CD4-positive, alpha-beta T cell treated with Interferon gamma for 1 hour (primary cell): Measurements from ENCODE around the gene HSPB3.
"Not testable (repeated sequence)": the region's sequence is repeated elsewhere in the genome, so short reads cannot be mapped to it uniquely, and the experiment has no call there.

ENCODE experiments used
- DNase-seq: peaks from one replicate; pipeline ENCODE4 v3.0.0-alpha.2; 2020

HSPB3 gene

GRCh38 chr5:54455413-54456157, at the start of gene HSPB3:
Gene HSPB3, plus strand, starts transcription at chr5:54455699. Its CDS starts 91 bp downstream, at chr5:54455790.
- no peak for DNase-seq

DNA sequence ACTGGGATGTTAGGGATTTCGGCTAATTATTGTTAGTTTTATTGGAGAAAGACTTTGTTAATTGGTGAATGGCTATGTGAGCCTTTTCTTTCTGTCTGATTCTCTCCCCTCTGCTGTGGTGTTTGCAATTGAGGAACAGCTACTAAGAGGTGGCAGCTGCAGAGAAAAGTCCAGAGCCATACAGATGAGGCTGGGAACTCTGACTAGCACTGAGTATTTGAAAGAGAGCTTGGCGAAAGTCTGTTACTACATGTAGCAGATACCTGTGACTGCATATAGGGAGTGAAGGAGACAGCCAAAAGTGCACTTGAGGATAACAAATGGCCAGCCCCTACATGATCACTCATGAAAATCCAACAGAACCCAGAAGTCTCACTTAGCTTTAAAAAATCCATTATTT, 44.3 kb upstream of the HSPB3 start:
- DNase-seq: no peak

DNA sequence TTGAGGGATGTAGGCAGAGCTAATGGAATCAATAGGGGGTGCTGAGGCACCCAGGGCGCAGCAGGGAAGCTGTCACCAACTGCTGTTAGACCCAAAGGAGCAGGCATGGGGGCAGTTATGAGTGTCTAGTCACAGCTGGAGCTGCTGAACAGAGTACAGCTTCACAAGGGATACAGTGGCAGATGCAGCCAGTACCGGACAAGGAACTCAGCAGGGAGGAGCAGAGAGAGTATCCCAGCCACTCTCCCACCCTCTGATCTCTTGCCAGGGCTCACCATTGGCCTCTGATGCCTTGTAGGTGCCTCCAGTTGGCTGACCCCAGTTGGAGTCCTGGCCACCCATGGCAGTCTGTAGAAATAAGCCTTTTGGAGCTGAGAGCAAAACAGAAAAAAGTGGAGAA, 42.6 kb upstream of the HSPB3 start:
- no peak for DNase-seq

GRCh38 chr5:54415147-54415546, 40.4 kb upstream of the HSPB3 start:
- DNase-seq: no peak

DNA sequence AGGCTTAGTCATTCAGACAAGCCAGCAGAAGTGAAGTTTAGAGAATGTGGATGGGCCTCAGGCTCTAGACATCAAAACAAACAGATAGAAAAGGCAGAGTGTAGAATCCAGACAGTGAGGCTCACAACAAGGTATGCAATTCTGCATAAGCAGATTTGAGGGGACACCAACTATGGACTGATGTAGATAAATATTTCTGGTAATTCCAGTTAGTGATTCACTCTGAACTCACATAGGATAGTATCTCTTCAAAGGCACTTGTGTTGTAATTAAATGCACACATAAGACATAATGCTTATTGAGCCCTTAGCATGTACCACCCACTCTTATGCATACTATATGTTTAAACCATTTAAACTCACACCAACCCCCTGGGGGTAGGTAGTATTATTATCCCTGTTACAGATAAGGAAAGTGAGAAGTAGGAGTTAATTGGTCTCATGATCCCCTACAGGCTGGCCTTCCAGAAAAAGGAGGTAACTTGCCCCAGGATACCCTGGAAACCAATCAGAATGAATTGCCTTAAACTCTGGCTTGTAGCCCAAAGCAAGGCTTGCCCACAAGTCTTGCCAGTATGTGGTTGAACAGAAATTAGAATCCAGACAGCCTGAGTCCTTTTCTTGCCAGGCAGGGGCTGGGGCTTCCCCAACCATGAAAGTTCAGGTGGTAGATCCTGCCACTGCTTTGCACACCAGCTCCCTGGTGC, 39.5 kb upstream of the HSPB3 start:
- DNase-seq: no peak

- DNase-seq: not testable (repeated sequence)
Measured at GRCh38 chr5:54419573-54420423, 35.7 kb upstream of the HSPB3 start.

GRCh38 chr5:54420511-54420910, 35.0 kb upstream of the HSPB3 start:
- not testable (repeated sequence) for DNase-seq

DNA sequence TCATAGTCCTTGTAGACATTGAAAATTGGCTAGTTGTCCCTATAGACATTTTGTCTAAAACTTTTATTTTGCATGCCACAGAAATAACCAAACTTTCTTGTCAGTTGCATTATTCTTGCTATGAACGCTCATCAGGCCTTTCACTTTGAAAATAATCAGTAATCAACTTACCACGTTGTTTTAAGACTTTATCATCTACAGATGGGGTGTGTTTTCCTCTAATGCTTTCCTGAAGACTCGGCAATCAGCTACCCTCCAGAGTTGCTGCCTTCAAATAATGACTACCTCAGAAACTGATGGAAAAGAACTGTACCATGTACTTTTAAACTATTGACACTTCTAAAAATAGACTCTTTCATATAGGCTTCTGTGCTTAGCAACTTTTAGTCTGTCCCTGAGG, 33.5 kb upstream of the HSPB3 start:
- DNase-seq: no peak

DNA sequence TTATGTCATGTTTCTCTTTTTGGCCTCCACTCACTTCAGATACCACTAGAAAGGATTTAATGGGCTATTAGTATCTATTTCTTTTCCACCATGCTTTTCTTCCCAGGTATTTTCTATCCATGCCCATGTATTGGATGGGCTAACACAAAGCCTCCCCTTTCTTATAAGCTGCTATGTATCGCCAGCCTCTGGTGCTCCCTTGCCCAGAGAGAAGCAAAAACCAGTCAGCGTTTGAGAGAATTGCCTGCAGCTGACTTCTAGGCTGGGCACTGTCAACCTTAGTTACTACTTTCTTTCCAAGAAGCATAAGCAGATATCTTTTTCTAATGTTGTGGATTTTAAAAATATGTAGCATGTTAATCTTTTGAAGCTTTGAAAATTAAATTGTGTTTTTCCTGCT, 30.2 kb upstream of the HSPB3 start:
- no peak for DNase-seq

DNA sequence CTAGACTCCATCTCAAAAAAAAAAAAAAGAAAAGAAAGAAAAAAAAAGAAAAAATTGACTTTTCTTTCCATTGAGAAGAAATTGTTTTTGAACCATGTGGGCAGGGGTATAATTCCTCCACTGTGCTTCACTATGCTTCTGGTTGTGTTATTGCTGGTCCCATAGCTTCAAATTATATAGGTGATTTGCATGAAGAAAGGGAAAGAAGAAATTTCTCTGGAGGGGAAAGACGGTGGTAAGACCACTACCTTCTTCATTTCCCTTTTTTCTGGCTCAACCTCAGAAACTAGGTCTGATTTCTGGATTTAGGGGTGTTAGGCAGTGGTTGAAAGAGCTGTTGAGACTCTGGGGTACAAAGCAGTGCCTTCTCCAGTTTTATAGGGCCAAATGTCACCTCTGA, 29.3 kb upstream of the HSPB3 start:
- no peak for DNase-seq

DNA sequence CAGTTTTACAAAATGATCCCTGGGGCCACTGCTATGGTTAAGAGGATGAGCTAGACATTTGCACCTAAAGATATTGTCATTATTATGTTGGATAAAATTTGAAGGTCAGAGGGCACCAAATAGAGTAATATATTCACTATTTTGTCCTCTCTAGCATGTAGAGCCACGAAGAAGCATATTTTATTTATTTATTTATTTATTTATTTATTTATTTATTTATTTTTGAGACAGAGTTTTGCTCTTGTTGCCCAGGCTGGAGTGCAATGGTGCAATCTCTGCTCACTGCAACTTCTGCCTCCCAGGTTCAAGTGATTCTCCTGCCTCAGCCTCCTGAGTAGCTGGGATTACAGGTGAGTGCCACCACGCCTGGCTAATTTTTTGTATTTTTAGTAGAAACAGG, 20.8 kb upstream of the HSPB3 start:
- not testable (repeated sequence) for DNase-seq

DNA sequence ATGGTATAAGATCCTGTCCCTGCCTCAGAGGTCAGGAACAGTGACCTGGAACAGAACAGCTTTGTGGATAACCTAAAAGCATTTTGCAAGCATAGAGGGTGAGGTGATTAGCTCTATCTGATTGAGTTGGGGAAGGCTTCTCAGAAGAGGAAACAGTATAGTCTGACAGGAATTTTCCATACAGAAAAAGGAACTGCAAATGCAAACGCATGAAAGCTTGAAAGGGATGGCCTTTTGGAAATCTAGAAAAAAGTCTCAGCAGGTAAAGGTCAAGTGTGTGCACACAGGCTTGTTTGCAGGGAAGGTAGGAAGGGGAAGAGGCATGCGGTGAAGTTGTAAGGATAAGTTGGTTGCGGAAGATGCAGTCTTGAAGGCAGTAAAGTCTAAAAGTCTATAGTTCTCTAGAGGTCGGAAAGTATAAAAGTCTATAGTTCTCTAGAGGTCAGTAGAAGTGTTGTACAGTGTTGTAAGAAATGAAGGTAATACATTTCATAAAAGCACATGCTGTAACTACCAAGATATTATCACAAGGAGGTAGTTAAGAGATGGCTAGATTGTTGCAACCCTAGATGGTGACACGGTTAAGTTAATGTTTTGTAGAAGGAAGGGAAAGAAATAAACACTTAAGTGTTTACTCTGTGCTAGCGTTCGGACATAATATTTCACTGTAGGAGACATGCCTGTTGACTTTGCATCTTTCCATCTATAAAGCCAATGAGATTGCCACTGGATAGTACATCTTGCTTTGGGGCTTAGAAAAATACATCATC, 16.7 kb upstream of the HSPB3 start:
- no peak for DNase-seq

DNA sequence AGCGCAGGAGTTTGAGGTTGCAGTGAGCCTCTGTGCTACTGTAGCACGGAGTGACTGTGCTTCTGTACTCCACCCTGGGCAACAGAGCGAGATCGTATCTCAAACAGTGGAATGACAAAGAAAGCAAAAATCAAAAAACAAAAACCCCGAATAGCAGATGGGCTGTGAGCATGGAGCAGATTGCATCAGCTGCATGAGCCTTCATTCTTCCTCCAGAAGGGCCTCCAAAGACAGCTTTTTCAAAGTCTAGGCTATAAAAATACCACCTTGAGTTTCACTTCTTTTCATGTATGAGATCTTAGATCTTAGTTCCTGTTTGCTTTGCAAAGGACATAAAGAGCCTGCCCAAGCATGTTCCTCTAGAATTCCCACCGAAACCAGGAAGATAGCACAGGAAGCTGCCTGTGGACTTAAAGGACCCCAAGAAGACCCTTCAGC, 15.0 kb upstream of the HSPB3 start:
- no peak for DNase-seq

- DNase-seq: no peak
Measured at GRCh38 chr5:54442271-54442670, 13.2 kb upstream of the HSPB3 start.

DNA sequence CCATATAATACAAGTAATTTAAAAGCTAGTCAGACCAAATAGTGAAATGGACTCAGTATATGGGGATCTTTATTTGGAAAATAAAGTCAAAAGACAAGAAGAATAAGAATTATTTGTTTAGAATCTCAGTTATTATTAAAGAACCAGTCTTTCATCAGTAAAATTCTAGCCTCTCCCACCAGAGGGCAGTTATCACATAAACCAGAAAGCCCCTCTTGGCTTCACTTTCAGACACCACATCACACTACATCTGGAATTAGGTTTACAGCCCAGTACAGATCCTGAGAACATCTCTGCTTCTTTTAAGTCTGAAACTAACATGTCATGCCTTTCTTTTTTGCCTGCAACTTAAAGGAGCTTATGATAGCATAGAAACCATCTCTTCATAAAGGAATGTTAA, 12.2 kb upstream of the HSPB3 start:
- DNase-seq: no peak

DNA sequence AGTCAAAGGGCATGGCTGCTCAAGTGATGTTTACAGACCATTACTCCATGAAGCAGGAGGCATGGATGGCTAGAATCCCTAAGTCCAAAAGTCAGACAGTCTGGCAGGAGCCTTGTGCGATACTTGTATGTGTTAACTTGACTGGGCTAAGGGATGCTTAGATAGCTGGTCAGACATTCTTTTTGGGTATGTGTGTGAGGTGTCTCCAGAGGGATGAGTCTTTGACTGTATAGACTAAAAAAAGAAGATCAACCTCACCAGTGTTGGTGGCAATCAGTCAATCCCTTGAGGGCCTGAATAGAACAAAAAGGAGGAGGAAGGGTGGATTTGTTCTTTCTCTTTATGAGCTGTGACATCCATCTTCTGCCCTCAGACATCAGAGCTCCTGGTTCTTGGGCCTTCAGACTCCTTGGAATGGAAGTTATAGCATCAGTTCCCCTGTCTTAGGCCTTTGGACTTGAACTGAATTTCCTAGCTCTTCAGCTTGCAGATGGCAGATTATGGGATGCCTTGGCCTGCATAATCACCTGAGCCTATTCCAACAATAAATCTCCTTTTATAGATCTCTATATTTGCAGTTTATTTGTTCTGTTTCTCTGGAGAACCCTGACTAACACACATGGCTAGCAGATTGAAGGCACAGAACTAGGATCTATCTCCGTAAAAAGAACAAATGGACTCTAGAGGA, 9.7 kb upstream of the HSPB3 start:
- DNase-seq: no peak

DNA sequence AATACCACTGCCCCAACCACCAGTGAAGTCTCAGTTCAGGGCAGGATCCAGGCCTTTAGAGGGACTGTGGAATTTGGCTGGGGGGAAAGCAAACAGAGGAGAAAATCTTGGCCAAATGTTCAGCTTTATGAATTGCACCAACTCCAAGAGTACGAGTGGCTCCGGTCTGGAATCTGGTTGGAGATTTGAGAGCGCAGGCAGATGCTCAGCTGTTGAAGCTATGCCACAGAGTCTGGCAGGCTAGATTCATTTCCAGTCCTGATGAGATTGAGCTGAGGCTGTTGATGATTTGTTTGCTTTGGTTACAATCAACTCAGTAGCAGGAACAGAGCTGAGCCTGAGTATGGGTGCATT, 9.1 kb upstream of the HSPB3 start:
- DNase-seq: no peak

DNA sequence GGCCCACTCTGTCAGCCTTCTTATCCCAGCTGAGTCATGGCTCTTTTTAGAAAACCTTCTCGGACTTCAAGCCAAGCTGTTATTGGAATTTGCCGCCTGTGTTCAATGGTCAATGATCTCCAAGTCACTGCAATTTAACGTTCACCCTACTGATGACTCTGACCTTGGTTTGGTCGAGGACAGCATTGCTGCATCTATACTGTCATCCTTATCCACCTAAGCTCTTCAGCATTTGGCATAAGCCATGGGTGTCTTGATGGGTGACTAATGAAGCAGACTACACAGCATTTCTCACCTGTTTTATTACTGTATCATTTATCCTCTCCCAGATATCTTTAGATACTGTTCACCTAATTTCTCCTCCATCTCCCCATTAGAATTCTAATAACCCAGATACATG, 5.6 kb upstream of the HSPB3 start:
- DNase-seq: no peak

DNA sequence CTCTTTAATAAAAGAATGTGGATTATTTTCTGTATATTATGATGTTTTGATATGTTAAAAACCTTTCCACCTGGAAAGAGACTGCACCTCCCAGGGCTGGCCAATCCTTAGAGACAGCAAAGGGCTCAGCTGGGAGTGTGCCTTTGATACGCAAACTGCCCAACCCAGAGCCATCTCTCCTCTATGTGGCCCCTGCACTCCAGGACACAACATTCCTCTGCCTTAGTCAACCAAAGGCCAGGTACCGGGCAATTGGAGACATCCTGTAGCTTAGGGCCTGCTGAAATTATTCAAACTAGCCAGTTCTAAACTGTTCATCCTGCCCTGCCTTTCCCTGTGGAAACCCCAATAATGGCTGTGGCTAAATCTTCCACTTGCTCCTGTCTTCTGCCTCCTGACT, 5.0 kb upstream of the HSPB3 start:
- no peak for DNase-seq

GRCh38 chr5:54453046-54453445, 2.5 kb upstream of the HSPB3 start:
- DNase-seq: no peak

- no peak for DNase-seq
Measured at GRCh38 chr5:54454602-54455001, 897 bp upstream of the HSPB3 start.
